Measurements from ENCODE around the gene SULT1A2.
"Not testable (repeated sequence)": the region's sequence is repeated elsewhere in the genome, so short reads cannot be mapped to it uniquely, and the experiment has no call there.

DNA sequence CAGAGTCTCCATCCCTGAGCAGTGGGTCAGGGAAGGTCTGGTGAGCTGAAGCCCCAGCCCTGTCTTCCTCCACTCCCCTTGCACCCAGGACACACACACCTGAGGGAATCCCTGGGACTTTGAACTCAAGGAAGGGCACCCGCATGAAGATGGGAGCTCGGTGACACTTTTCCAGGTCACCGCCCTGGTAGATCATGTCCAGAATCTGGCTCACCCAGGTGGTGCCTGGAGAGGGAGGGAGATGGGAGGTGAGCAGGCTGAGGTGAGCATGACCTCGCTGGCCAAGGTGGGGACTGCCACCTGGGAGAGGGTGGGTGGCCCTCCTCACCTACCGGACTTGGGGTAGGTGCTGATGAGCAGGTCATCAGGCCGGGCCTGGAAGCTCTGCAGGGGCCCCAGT, 1.4 kb downstream of the SULT1A2 start:
- TF ChIP-seq, protein P1, sequence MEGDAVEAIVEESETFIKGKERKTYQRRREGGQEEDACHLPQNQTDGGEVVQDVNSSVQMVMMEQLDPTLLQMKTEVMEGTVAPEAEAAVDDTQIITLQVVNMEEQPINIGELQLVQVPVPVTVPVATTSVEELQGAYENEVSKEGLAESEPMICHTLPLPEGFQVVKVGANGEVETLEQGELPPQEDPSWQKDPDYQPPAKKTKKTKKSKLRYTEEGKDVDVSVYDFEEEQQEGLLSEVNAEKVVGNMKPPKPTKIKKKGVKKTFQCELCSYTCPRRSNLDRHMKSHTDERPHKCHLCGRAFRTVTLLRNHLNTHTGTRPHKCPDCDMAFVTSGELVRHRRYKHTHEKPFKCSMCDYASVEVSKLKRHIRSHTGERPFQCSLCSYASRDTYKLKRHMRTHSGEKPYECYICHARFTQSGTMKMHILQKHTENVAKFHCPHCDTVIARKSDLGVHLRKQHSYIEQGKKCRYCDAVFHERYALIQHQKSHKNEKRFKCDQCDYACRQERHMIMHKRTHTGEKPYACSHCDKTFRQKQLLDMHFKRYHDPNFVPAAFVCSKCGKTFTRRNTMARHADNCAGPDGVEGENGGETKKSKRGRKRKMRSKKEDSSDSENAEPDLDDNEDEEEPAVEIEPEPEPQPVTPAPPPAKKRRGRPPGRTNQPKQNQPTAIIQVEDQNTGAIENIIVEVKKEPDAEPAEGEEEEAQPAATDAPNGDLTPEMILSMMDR (IDR thresholded peaks at IDR 0.05): not testable (repeated sequence)
- not testable (repeated sequence) for TF ChIP-seq POLR2AphosphoS5, POLR2A, EP300 (IDR thresholded peaks at IDR 0.05)
